Stimulated activated CD4-positive, alpha-beta T cell treated with anti-CD3 and anti-CD28 coated beads, Interleukin-1b, Interleukin-23, amount 100 ng/mL, for 48 hours (primary cell): Measurements from ENCODE around the gene SLC47A1.
A peak's percentile ranks its signal among the peaks of the same experiment; 100 is the strongest.
"Not testable (repeated sequence)": the region's sequence is repeated elsewhere in the genome, so short reads cannot be mapped to it uniquely, and the experiment has no call there.

Experiments used
- DNase-seq: peaks from one replicate; pipeline ENCODE4 v3.0.0-alpha.2; 2020

SLC47A1 gene

DNA sequence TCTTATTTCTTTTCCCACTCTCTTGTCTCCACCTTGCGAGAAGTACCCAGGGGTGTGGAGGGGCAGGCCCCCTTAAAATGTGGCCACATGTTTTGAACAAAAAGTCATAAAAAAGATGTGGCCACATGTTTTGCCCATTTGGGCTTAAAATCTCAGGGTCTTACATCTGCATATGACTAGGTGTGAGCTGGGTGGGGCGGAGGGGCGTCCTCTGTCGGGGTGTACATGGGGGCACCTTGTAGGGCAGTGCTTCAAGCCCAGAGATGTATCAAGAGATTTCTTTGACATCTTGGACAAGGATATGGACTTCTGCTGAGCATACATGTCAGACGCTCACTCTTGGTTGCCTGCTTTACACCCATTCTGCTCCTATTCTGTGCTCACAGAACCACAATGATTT is 13.0 kb upstream of the SLC47A1 start:
- no peak for DNase-seq

GRCh38 chr17:19523690-19524089 is 10.0 kb upstream of the SLC47A1 start:
- DNase-seq, result no peak

DNA sequence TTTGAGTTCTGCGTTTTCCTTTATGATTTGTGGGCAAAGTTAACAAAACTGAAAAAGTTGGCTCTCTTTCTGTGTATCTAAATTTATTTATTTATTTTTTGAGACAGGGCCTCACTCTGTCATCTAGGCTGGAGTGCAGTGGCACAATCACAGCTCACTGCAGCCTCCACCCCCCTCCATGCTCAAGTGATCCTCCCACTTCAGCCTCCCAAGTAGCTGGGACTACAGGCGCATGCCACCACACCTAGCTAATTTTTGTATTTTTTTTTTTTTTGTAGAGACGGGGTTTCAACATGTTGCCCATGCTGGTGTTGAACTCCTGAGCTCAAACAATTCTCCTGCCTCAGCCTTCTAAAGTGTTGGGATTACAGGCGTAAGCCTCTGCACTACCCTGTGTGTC is 6.7 kb upstream of the SLC47A1 start:
- DNase-seq, result not testable (repeated sequence)

DNA sequence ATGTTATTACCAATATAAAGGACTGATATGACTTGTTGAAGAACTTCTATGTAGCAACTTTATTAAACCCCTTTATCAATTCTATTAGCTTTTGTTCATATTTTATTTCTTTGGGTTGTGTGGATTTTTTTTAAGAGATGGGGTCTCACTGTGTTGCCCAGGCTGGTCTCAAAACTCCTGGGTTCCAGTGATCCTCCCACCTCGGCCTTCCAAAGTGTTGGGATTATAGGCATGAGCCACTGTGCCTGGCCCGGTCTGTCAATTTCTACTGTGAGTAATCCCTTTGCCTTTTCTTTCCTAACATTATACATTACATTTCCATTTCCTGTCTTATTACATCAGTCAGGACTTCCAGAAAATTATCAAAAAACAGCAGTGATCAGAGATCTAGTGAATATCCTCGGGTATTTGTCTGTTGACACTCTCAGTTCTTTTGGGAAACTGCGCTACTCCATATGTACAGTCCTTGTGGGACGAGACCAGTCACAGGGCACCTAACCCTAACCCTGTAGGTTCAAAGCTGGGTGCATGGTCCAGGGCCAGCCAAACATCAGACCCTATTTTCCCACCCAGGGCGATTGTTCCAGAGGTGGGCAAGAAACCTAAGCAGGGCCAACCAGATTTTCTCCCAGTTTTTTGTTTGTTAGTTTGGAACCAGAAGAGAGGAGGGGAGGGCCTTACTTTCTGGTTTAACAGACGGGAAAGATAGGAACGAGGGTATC is 1.7 kb upstream of the SLC47A1 start:
- DNase-seq, result no peak

DNA sequence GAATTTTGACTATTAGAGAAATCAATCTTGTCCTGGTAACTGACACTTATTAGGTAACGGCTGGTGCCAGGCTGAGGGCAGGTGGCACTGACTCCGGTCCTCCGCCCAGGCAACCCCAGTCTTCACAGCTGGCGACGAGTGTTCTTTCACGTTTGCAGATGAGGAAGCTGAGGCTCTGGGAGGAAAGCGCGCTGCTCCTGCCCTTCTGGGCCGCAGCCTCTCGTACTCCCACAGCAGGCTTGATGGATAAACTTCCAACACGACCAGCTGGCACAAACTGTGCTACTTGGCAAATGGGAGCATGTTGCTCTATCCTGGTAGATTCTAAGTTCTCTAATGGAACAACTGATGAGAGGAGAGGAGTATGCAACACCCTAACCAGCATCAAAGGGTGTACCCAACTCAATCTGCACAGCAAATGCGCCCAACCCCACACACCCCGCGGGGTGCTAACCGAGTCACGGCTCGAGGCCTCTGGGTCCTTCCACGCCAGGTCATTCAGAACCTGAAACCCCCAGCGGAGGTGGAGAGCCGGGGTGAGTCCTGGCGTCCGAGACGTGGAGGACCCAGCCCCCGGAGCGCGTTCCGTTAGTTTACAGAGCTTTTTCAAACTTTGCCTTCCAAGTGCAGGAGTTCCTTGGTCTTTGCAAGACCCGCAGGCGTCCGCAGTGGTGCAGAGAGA is 477 bp upstream of the SLC47A1 start:
- no peak for DNase-seq

DNA sequence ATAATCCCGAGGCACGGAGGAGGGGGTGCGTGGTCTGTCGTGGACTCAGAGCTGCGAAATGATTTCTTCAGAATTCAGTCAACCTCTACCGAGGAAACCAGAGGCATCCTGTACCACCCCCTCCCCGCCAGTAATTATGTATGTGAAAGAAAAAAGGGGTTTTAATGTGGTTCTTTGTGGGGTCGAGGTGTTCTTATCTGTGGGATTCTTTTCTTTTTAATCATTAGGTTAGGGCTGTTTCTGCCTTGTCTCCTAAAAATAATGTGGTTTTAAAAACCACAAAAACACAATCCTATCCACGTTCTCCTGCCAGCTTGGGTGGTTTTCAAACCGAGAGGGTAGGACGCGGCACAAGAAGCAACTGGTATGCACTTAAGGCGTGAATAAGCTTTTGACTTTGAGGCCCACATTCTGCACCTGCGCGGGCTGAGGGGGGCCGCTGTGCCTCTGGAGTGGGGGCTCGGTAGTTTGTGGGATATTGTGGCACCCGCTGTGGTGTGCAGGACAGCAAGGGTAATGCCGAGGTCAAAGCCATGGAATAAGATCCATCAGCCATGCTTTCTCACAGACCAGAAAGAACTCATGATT is 1.0 kb downstream of the SLC47A1 start:
- DNase-seq, result peak; percentile 11

DNA sequence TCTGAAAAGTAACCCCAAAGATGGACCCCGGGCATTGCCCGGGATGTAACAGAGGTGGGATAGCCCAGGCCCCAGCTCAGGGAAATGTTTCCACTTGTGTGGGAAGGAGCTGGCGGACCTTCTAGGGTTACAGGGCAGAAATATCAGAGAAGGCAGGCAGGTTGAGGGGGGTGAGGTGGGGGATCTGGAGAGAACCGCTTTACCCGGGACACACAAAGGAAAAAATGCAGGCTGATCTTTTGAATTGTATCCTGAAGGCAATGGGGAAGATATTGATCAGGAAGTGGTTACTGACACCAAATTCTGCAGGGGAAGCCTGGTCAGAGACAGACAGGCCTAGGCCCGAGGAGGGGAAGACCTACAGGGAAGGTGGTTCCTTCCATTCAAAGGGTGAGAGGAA is 3.5 kb downstream of the SLC47A1 start:
- DNase-seq, result no peak

- no peak for DNase-seq
Observed at GRCh38 chr17:19538095-19539039, 4.7 kb downstream of the SLC47A1 start.

DNA sequence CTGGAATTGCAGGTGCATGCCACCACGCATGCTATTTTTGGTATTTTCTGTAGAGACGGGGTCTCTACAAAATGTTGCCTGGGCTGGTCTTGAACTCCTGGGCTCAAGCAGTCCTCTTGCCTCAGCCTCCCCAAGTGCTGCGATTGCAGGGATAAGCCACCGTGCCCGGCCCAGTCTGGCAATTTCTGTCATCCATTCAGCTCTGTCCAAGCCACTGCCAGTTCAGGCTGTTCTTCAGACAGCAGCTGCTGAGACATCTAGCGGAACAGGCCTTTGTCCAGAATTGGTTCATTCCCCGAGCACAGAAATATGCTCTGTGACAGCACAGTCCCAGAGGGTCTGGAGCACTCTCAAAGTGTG is 5.4 kb downstream of the SLC47A1 start:
- no peak for DNase-seq

- no peak for DNase-seq
Observed at GRCh38 chr17:19539841-19540311, 6.2 kb downstream of the SLC47A1 start.

DNA sequence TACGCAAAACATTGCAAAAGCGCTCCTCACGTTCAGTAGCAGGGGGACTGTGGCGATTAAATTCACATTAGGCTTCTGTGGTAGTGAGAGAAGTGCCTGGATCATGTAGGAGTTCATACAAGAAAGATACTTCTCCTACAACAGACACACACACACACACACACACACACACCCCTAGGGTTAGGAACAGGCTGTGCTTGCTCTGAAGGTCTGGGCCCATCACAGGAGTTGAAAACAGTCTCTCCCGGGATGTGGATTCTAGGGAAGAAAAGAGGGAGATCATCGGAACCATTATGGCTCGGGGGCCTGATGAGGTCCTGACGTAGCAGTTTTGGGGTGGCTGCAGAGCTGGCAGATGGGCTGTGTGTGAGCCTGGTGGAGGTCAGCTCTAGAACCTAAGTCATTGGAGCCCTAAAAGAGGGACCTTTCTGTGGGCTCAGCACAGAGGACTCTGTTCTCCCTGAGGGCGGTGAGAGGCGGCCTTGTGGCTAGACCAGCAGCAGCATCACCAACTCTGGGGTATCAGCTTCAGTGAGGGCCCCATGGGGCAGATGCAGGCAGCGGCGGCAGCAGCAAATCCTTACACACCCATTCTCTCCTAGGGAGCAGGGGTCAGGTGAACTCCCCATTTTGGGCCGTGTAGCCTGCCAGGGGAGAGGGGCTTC is 7.2 kb downstream of the SLC47A1 start:
- no peak for DNase-seq

GRCh38 chr17:19541445-19541844 is 7.8 kb downstream of the SLC47A1 start:
- DNase-seq, result no peak

DNA sequence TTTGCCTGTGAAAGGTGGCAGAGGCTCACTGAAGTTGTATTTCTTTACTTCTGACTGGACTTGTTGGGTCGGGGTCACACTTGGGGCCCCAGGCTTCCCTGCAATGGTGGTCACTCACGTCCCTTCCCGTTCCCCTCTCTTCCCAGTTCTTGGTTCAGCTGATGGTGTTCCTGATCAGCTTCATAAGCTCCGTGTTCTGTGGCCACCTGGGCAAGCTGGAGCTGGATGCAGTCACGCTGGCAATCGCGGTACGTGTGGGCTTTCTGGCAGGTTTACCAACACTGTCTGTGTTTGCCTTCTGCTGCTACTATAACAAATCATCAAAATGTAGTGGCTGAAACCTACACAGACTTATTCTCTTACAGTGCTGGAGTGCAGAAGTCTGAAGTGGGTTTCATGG is 8.6 kb downstream of the SLC47A1 start:
- DNase-seq, result no peak

DNA sequence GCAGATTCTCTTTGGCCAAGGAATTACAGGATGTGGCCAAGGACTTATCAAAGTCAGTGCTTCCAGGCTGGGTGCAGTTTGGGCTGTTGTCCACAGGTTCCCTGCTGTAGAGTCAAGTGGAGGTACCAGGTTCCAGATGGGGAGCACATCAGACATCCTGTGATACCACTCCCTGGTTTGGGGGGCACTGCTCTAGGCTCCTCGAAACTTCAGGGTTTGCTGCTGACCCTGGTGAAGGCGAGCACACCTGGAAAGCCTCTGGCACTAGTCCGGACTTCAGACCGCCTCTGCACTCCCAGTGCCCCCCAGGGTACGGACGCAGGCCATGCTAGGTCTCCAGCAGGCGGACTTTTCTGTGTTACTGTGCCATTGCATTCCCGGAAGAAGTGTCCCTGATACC is 10.7 kb downstream of the SLC47A1 start:
- DNase-seq, result no peak

- no peak for DNase-seq
Observed at GRCh38 chr17:19546289-19547065, 12.8 kb downstream of the SLC47A1 start.

GRCh38 chr17:19549746-19550623 is 16.3 kb downstream of the SLC47A1 start:
- DNase-seq, result no peak

DNA sequence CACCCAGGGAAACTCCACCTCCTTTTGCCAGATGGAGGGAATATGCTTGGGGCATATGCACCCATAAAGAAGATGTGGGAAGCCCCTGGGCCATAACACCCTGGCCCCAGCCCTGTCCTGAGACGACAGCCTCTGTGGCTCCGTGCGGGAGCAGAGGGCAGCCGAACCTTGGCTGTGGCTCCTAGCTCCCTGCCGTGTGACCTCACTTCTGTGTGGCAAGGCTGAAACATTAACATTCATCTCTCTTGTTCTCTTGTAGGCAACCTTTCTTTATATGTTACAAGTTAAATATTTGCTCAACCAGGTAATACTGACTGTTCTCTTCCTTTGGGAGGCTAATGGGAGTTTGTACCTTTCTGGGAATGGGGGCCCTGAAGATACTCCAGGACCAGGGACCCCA is 17.5 kb downstream of the SLC47A1 start:
- no peak for DNase-seq

DNA sequence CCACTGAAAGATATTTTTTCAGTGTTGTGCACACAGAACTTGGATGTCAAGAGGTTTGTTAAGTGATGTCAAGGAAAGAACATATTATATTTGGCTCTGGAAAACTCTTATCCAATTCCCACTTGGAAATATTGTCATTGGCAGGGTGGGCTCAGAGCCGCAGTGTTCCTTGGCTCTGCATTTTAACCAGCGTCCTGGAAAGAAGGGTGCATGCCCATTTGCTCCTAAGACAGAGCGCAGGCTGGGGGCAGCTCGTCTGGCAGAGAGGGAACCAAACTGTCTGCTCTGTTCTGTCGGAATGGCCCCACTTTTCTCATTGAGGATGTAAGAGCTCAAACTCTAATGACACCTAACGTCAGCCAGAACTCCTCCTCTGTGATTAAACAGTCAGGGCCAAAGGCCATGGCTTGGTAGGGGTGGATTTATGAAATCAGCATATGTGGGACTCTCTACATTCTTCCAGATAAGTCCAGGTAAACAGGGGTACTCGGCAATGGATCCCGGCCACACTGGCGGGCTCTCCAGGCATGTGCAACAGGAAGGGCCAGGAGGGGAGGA is 18.0 kb downstream of the SLC47A1 start:
- no peak for DNase-seq

DNA sequence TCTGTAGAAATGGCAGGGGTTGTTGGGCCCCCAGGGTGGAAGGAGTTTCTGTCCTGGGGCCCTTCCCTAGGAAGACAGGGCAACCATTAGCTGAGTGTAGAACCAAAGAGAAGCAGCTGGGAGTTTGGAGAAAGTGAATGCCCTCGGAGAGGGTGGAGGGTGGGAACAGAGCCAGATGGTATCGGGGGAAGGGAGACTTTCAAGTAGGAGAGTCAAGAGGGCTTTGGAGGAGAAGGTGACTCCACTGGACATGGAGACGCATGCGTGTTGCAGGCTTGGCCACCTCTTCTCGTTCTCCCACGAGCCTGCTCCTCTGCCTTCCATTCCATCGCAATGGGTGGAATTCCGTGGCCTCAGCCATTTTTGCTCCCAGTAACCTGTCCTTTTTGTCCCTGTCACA is 19.4 kb downstream of the SLC47A1 start:
- no peak for DNase-seq

GRCh38 chr17:19554393-19554792 is 20.7 kb downstream of the SLC47A1 start:
- DNase-seq, result no peak
